Endodermal cell (in vitro differentiated cells): ENCODE results near the gene BBS9. TPM values are rescaled to one million over a fixed set of nuclear protein-coding genes. Genes with fewer than 3 reads are reported as not detected.

Source experiments
- DNase-seq: peaks from one replicate; pipeline ENCODE4 v3.0.0-alpha.2; 2017
- H3K27ac ChIP-seq: 2 replicates; pipeline ENCODE4 v1.5.1; 2013; ENCODE audit warnings: mild to moderate bottlenecking, low read depth, low read length, moderate library complexity
- H3K27me3 ChIP-seq: 2 replicates; pipeline ENCODE4 v1.6.1; 2013; ENCODE audit warnings: mild to moderate bottlenecking, low read length, moderate library complexity; ENCODE audit not compliant: insufficient read depth, control insufficient read depth, poor library complexity, severe bottlenecking
- H3K36me3 ChIP-seq: 2 replicates; pipeline ENCODE4 v1.7.0; 2013; ENCODE audit warnings: mild to moderate bottlenecking, low read length, moderate library complexity; ENCODE audit not compliant: control insufficient read depth, insufficient read depth
- H3K4me1 ChIP-seq: one replicate; pipeline ENCODE4 v1.7.0; 2013; ENCODE audit warnings: low read length; ENCODE audit not compliant: control insufficient read depth, insufficient read depth
- H3K4me3 ChIP-seq: 2 replicates; pipeline ENCODE4 v1.5.1; 2013; ENCODE audit warnings: mild to moderate bottlenecking, low read length, moderate library complexity
- H3K9ac ChIP-seq: 2 replicates; pipeline ENCODE4 v1.6.1; 2013; ENCODE audit warnings: mild to moderate bottlenecking, low read length, moderate library complexity; ENCODE audit not compliant: poor library complexity, severe bottlenecking; ENCODE audit errors: extremely low read depth
- H3K9me3 ChIP-seq: 2 replicates; pipeline ENCODE4 v1.6.1; 2013; ENCODE audit warnings: mild to moderate bottlenecking, low read length, moderate library complexity; ENCODE audit not compliant: control insufficient read depth
- H3K27ac Mint-ChIP-seq: 2 replicates; pipeline ENCODE4 v1.8.0; 2020; ENCODE audit warnings: mixed read lengths
- H3K27me3 Mint-ChIP-seq: 2 replicates; pipeline ENCODE4 v1.8.0; 2021; ENCODE audit warnings: mild to moderate bottlenecking, mixed read lengths; ENCODE audit not compliant: insufficient read depth
- H3K36me3 Mint-ChIP-seq: 2 replicates; pipeline ENCODE4 v1.8.0; 2020; ENCODE audit warnings: low read depth, mixed read lengths
- H3K4me1 Mint-ChIP-seq: 2 replicates; pipeline ENCODE4 v1.8.0; 2020; ENCODE audit warnings: mixed read lengths
- H3K4me3 Mint-ChIP-seq: 2 replicates; pipeline ENCODE4 v1.8.0; 2020; ENCODE audit warnings: mild to moderate bottlenecking, moderate library complexity, mixed read lengths
- H3K9me3 Mint-ChIP-seq: 2 replicates; pipeline ENCODE4 v1.8.0; 2020; ENCODE audit warnings: mild to moderate bottlenecking, mixed read lengths
- WGBS, 2 experiments: methylation state at CpG; one replicate each; pipeline versions ENCODE4 v1.1.5 to v1.1.7; 2013; ENCODE audit warnings: missing lambda C conversion rate in 2 of 2, mixed read lengths in 1 of 2; ENCODE audit not compliant: insufficient coverage in 1 of 2, insufficient read length in 1 of 2; 5-methylcytosine and 5-hydroxymethylcytosine counted together
- total RNA-seq, 2 donors: library from RNA; stranded (reverse); fragmentation: NEBNext Ultra II Directional in 1 of 2; extraction: Animal tissue kit (Norgen Biotek cat#: 25700) in 1 of 2; gene quantifications; 2 replicates in 1 of 2; 3 replicates in 1 of 2; pipeline ENCODE4 v1.2.1, GENCODE V29; 2021
- TF ChIP-seq, protein P1 (sequence below): fragments of 200-600 bp; sonication (generic); conservative IDR thresholded peaks from 2 replicates; pipeline ENCODE4 v1.5.0; 2021; ENCODE audit warnings: antibody characterized with exemption, mild to moderate bottlenecking

The BBS9 gene
- total RNA-seq, 2 donors from 2014 or later = 20.7 to 21.6 TPM

DNA sequence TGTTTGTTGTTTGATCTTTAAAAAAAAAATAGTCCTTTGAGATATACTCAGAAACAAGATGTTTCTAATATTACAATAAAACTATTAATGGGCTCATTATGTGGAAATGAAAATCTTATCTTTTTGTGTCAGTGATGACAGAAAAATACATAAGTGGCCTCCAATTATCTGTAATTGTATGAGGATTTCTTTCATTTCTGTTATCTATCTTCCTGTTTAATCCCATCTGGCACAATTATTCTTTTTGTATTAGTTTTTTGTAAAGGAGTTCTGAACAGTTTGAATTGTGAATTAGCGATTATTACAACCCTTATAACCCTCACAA lies 270.8 kb downstream of the BBS9 start:
- TF ChIP-seq, protein P1, sequence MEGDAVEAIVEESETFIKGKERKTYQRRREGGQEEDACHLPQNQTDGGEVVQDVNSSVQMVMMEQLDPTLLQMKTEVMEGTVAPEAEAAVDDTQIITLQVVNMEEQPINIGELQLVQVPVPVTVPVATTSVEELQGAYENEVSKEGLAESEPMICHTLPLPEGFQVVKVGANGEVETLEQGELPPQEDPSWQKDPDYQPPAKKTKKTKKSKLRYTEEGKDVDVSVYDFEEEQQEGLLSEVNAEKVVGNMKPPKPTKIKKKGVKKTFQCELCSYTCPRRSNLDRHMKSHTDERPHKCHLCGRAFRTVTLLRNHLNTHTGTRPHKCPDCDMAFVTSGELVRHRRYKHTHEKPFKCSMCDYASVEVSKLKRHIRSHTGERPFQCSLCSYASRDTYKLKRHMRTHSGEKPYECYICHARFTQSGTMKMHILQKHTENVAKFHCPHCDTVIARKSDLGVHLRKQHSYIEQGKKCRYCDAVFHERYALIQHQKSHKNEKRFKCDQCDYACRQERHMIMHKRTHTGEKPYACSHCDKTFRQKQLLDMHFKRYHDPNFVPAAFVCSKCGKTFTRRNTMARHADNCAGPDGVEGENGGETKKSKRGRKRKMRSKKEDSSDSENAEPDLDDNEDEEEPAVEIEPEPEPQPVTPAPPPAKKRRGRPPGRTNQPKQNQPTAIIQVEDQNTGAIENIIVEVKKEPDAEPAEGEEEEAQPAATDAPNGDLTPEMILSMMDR = no peak
- H3K9ac ChIP-seq = no peak overlapping the region
- peaks cover 6% of the 10 kb centered on the region for H3K4me1 Mint-ChIP-seq
- H3K36me3 ChIP-seq = no peaks in the 10 kb centered on the region
- peaks cover 4% of the 10 kb centered on the region for H3K9me3 ChIP-seq
- H3K27me3 ChIP-seq = no peaks in the 10 kb centered on the region
- no peaks in the 10 kb centered on the region for H3K4me1 ChIP-seq
- H3K27ac ChIP-seq = no peak overlapping the region
- no CpG with 5 or more reads among the region's 1 CpG for WGBS, 2 experiments
- H3K27ac Mint-ChIP-seq = no peak overlapping the region
- no peak overlapping the region for H3K4me3 Mint-ChIP-seq
- no peaks in the 10 kb centered on the region for H3K27me3 Mint-ChIP-seq
- H3K9me3 Mint-ChIP-seq = peaks cover 16% of the 10 kb centered on the region
- no peak for DNase-seq
- peaks cover 12% of the 10 kb centered on the region for H3K36me3 Mint-ChIP-seq
- H3K4me3 ChIP-seq = no peak overlapping the region

- DNase-seq = no peak
- Histone ChIP-seq H3K4me1 (no peaks in the 10 kb centered on the region), H3K9me3 (peaks cover 12% of the 10 kb centered on the region), H3K36me3 (no peaks in the 10 kb centered on the region), H3K27me3 (no peaks in the 10 kb centered on the region), H3K4me3 (no peak overlapping the region), H3K27ac (no peak overlapping the region), H3K9ac (no peak overlapping the region)
- peaks cover 14% of the 10 kb centered on the region for H3K36me3 Mint-ChIP-seq
- H3K4me3 Mint-ChIP-seq = no peak overlapping the region
- H3K27me3 Mint-ChIP-seq = no peaks in the 10 kb centered on the region
- no peaks in the 10 kb centered on the region for H3K4me1 Mint-ChIP-seq
- TF ChIP-seq, protein P1 = no peak
- peaks cover 34% of the 10 kb centered on the region for H3K9me3 Mint-ChIP-seq
- H3K27ac Mint-ChIP-seq = no peak overlapping the region
- WGBS, 2 experiments = 80 to 89% methylated on average over 1 of the region's 1 CpG
Measured at GRCh38 chr7:33410266-33410665, 280.9 kb downstream of the BBS9 start.

DNA sequence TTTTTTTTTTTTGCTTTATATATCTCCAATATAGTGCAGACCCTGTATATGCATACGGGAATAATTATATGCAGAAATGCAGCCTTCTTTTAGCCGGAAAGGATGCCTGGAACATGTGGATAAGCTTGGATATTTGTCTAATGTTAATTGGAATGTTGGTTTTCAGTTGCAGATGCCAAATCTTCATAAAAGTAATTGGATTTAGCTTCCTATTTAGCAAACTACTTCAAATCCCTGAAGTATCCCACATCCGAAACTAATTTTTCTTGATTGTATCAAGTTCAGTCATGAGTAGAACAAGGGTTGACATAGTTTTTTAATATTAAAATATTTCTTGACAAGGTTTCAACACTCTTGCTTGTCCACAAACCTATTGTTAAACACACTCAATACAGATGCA lies 281.7 kb downstream of the BBS9 start:
- Histone ChIP-seq H3K27me3 (no peaks in the 10 kb centered on the region), H3K4me3 (no peak overlapping the region), H3K36me3 (no peaks in the 10 kb centered on the region), H3K9ac (no peak overlapping the region), H3K27ac (no peak overlapping the region), H3K9me3 (peaks cover 12% of the 10 kb centered on the region), H3K4me1 (no peaks in the 10 kb centered on the region)
- H3K36me3 Mint-ChIP-seq = peaks cover 13% of the 10 kb centered on the region
- 90% methylated on average over 2 of the region's 3 CpGs; no CpG with 5 or more reads in 1 of the 2 experiments for WGBS, 2 experiments
- no peak for DNase-seq
- TF ChIP-seq, protein P1 = no peak
- peaks cover 32% of the 10 kb centered on the region for H3K9me3 Mint-ChIP-seq
- no peak overlapping the region for H3K4me3 Mint-ChIP-seq
- no peak overlapping the region for H3K27ac Mint-ChIP-seq
- H3K4me1 Mint-ChIP-seq = no peaks in the 10 kb centered on the region
- H3K27me3 Mint-ChIP-seq = no peaks in the 10 kb centered on the region
